ENCODE measurements around the gene SPRYD4. TPM values are rescaled to one million over a fixed set of nuclear protein-coding genes. Genes with fewer than 3 reads are reported as not detected.

The SPRYD4 gene
- total and polyA plus RNA-seq, 2 of the 4 experiments (the other 2 are of a cell fraction), result 1.7 to 1.8 TPM

DNA sequence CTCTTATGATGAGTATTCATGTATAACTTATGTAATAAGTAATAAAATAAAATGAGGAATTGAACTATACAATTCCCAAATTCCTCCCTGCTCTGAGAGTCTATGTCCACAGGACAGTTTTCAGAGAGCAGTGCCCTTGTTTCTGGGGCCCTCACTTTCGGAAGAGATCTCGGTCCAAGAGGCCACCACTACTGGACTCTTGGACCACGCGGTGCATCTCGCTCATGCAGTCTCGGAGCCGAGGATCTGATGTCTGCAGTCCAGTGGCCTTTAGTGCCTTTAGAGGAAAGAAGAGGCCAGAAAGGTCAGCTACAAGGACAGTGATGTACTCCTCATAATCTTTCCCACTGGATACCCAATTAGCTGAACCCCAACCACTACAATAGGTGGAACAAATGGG, 11.2 kb downstream of the SPRYD4 start:
- Histone ChIP-seq H2AK5ac (ENCODE audit: low read depth, low read length) (no peak overlapping the region), H3K9me1 (ENCODE audit: insufficient read depth, low read length) (peaks cover 12% of the 10 kb centered on the region; the same call in 1 of the 2 replicates), H3K56ac (ENCODE audit: extremely low read depth, insufficient read depth, low read length) (no peak overlapping the region), H2AK9ac (replicated peaks; ENCODE audit: low read depth, low read length, poor library complexity) (no peak overlapping the region), H3K4ac (ENCODE audit: low read depth, low read length) (no peak overlapping the region), H3K27ac (ENCODE audit: insufficient read depth, low read length) (no peak overlapping the region), H2BK15ac (ENCODE audit: low read depth, low read length) (no peak overlapping the region), H2BK20ac (ENCODE audit: low read depth, low read length) (no peak overlapping the region), H3K23ac (ENCODE audit: low read depth, low read length) (no peak overlapping the region), H3K4me1 (ENCODE audit: control insufficient read depth, insufficient read depth, low read length) (no peaks in the 10 kb centered on the region), H2BK120ac (ENCODE audit: low read depth, low read length) (no peak overlapping the region), H2BK5ac (ENCODE audit: low read depth, low read length, poor library complexity, severe bottlenecking) (no peak overlapping the region), H3K18ac (ENCODE audit: low read depth, low read length) (no peak overlapping the region), H4K91ac (ENCODE audit: insufficient read depth, low read depth, low read length) (no peak overlapping the region), H3K9me3 (ENCODE audit: control insufficient read depth, insufficient read depth, low read length) (no peaks in the 10 kb centered on the region), H3K4me3 (ENCODE audit: insufficient read depth, low read depth, low read length) (no peak overlapping the region), H3K36me3 (ENCODE audit: control insufficient read depth, insufficient read depth, low read length) (no peaks in the 10 kb centered on the region), H3K14ac (replicated peaks; ENCODE audit: low read depth, low read length) (no peak overlapping the region), H3K79me1 (ENCODE audit: low read depth in 1 of 2, low read length in 2 of 2) (peaks cover 0 to 21% of the 10 kb centered on the region in 2 experiments; a peak in 3 of 4 replicates), H4K20me1 (ENCODE audit: insufficient read depth, low read length) (no peaks in the 10 kb centered on the region), H3K9ac (ENCODE audit: low read depth, low read length) (no peak overlapping the region), H3K27me3 (ENCODE audit: control insufficient read depth, insufficient read depth, low read length) (no peaks in the 10 kb centered on the region), H2AFZ (replicated peaks; ENCODE audit: low read length, poor library complexity) (no peak overlapping the region), H4K5ac (ENCODE audit: low read depth, low read length) (no peak overlapping the region), H3K4me2 (ENCODE audit: low read depth, low read length) (no peak overlapping the region), H4K8ac (ENCODE audit: low read depth in 2 of 2, low read length in 2 of 2) (no peak overlapping the region)
- ChIA-PET POLR2A (ENCODE audit: unreplicated experiment) (no interaction called here), CTCF (no interaction called here)
- no TSS peak for BruUV-seq (replicated peaks)
- TF ChIP-seq RCOR1 (IDR thresholded peaks at IDR 0.05; ENCODE audit: insufficient replicate concordance, low read length) (no peak), BHLHE40 (IDR thresholded peaks at IDR 0.05; ENCODE audit: low read depth, low read length) (no peak), RAD21 (IDR thresholded peaks at IDR 0.05; ENCODE audit: low read length) (no peak), MXI1 (IDR thresholded peaks at IDR 0.05; ENCODE audit: borderline replicate concordance, low read depth, low read length) (no peak), CEBPB (IDR thresholded peaks at IDR 0.05; ENCODE audit: low read depth, low read length) (no peak), FOS (IDR thresholded peaks at IDR 0.05; ENCODE audit: low read depth, low read length) (no peak), CHD1 (IDR thresholded peaks at IDR 0.05; ENCODE audit: low read depth, low read length) (no peak), RFX5 (IDR thresholded peaks at IDR 0.05; ENCODE audit: low read depth, low read length) (no peak), MAFK (IDR thresholded peaks at IDR 0.05; ENCODE audit: low read depth, low read length) (no peak), SMC3 (IDR thresholded peaks at IDR 0.05; ENCODE audit: low read depth, low read length) (no peak), NFE2L2 (IDR thresholded peaks at IDR 0.05; ENCODE audit: low read depth, low read length) (no peak), MAZ (IDR thresholded peaks at IDR 0.05; ENCODE audit: borderline replicate concordance, low read depth, low read length) (no peak), POLR2A (IDR thresholded peaks at IDR 0.05; ENCODE audit: low read depth, low read length) (no peak)
- TF ChIP-seq, protein P1, sequence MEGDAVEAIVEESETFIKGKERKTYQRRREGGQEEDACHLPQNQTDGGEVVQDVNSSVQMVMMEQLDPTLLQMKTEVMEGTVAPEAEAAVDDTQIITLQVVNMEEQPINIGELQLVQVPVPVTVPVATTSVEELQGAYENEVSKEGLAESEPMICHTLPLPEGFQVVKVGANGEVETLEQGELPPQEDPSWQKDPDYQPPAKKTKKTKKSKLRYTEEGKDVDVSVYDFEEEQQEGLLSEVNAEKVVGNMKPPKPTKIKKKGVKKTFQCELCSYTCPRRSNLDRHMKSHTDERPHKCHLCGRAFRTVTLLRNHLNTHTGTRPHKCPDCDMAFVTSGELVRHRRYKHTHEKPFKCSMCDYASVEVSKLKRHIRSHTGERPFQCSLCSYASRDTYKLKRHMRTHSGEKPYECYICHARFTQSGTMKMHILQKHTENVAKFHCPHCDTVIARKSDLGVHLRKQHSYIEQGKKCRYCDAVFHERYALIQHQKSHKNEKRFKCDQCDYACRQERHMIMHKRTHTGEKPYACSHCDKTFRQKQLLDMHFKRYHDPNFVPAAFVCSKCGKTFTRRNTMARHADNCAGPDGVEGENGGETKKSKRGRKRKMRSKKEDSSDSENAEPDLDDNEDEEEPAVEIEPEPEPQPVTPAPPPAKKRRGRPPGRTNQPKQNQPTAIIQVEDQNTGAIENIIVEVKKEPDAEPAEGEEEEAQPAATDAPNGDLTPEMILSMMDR (conservative IDR thresholded peaks at IDR 0.05; ENCODE audit: low read depth, low read length), result no peak
- TF ChIP-seq, protein P2, sequence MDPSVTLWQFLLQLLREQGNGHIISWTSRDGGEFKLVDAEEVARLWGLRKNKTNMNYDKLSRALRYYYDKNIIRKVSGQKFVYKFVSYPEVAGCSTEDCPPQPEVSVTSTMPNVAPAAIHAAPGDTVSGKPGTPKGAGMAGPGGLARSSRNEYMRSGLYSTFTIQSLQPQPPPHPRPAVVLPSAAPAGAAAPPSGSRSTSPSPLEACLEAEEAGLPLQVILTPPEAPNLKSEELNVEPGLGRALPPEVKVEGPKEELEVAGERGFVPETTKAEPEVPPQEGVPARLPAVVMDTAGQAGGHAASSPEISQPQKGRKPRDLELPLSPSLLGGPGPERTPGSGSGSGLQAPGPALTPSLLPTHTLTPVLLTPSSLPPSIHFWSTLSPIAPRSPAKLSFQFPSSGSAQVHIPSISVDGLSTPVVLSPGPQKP (IDR thresholded peaks at IDR 0.05; ENCODE audit: borderline replicate concordance, low read depth, low read length), result no peak
- TF ChIP-seq, protein P3, sequence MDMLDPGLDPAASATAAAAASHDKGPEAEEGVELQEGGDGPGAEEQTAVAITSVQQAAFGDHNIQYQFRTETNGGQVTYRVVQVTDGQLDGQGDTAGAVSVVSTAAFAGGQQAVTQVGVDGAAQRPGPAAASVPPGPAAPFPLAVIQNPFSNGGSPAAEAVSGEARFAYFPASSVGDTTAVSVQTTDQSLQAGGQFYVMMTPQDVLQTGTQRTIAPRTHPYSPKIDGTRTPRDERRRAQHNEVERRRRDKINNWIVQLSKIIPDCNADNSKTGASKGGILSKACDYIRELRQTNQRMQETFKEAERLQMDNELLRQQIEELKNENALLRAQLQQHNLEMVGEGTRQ (IDR thresholded peaks at IDR 0.05; ENCODE audit: low read depth, low read length), result no peak
- in situ Hi-C loops (cut with MboI; ENCODE audit: low sequenced_read_pairs), result no loop called here
- 100% methylated on average over 7 of the region's 7 CpGs; no CpG with 5 or more reads in 1 of the 2 experiments for WGBS, 2 experiments (ENCODE audit: extremely low coverage in 2 of 2, insufficient read length in 1 of 2)
- DNase-seq (no peak), ATAC-seq (ENCODE audit: low read depth) (no peak)
- intact Hi-C loops (cut with micrococcal nuclease), result no loop called here
- dilution Hi-C loops (cut with HindIII; ENCODE audit: low sequenced_read_pairs, unreplicated experiment), result no loop called here
